Effector memory CD4-positive, alpha-beta T cell (primary cell): ENCODE measurements around the gene ZFHX3.

Experiments used
- DNase-seq, 3 donors: peaks; one replicate each; pipeline ENCODE4 v3.0.0-alpha.2; 2020
- H3K27ac ChIP-seq: 2 replicates; pipeline ENCODE4 v1.7.0; 2013; ENCODE audit warnings: mild to moderate bottlenecking, low read length, moderate library complexity; ENCODE audit not compliant: insufficient read depth, poor library complexity, severe bottlenecking
- H3K27me3 ChIP-seq: replicated peaks from 2 replicates; pipeline ENCODE4 v1.7.0; 2013; ENCODE audit warnings: mild to moderate bottlenecking, low read length; ENCODE audit not compliant: insufficient read depth, control insufficient read depth, poor library complexity, severe bottlenecking
- H3K36me3 ChIP-seq: 2 replicates; pipeline ENCODE4 v1.7.0; 2013; ENCODE audit warnings: mild to moderate bottlenecking, low read length, moderate library complexity; ENCODE audit not compliant: control insufficient read depth, insufficient read depth
- H3K4me1 ChIP-seq: 2 replicates; pipeline ENCODE4 v1.7.0; 2013; ENCODE audit warnings: low read length, mild to moderate bottlenecking; ENCODE audit not compliant: control insufficient read depth, insufficient read depth, poor library complexity, severe bottlenecking
- H3K4me3 ChIP-seq: 2 replicates; pipeline ENCODE4 v1.7.0; 2013; ENCODE audit warnings: low read length, low read depth, mild to moderate bottlenecking; ENCODE audit not compliant: insufficient read depth, poor library complexity, severe bottlenecking
- H3K9me3 ChIP-seq: 2 replicates; pipeline ENCODE4 v1.7.0; 2013; ENCODE audit warnings: mild to moderate bottlenecking, low read length, moderate library complexity; ENCODE audit not compliant: control insufficient read depth

Gene ZFHX3

DNA sequence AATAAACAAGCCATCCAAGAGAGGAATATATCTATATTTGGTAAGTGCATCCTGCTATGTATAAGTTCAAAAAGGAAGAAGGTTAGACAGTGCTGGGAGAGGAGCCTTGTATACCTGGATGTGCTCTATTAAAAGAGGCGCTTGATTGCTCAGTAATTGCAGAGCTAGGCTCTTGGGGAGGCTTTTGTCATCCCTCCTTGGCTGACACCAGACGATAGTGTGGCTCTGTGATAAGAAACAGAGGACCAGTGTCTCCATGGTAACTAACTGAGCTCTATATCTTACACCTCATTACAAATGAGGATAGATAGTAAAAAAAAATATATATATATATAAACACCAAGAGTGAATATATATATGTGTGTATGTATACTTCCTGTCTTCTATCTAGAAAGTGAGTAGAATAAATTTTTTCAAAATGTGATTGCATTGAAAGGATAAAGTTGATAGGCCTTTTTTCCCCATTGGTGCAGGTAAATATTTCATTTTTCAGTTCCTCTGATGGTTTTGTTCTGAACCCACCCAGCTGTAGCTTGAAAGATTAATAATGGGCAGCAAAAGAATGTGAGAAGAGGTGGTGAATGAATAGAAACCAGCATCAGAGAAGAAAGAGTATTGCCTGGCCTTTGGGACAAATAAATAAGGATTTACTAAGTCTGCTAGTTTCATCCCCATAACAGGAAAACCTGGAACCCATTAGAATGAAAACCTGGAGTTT is 303.7 kb downstream of the ZFHX3 start:
- Histone ChIP-seq H3K27me3 (no peaks in the 10 kb centered on the region), H3K4me1 (no peaks in the 10 kb centered on the region), H3K9me3 (no peaks in the 10 kb centered on the region), H3K4me3 (no peak overlapping the region), H3K36me3 (no peaks in the 10 kb centered on the region), H3K27ac (no peak overlapping the region)
- DNase-seq: no peak

- Histone ChIP-seq H3K4me1 (no peaks in the 10 kb centered on the region), H3K36me3 (no peaks in the 10 kb centered on the region), H3K4me3 (no peak overlapping the region), H3K27ac (no peak overlapping the region), H3K27me3 (no peaks in the 10 kb centered on the region), H3K9me3 (no peaks in the 10 kb centered on the region)
- DNase-seq: no peak
These were observed 304.7 kb downstream of the ZFHX3 start for GRCh38 chr16:72743011-72743761.

DNA sequence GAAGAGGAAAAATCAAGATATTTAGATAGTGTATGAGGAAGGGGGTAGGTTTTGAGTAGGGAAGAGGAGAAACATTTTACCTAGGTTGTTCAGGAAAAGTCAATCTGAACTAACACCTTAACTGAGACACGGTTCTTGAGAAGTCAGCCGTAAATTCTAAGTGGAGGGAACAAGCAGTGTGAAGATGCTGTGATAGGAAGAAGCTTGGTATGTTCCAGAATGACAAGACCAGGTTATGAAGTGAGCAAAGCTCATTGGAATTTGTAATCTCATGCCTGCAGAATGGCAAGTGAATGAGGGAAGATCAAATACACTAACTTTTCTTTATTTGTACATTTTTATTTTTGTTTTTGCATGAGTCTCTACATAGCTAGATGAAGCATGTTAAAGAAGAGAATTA is 307.6 kb downstream of the ZFHX3 start:
- Histone ChIP-seq H3K4me1 (no peaks in the 10 kb centered on the region), H3K27ac (no peak overlapping the region), H3K27me3 (no peaks in the 10 kb centered on the region), H3K4me3 (no peak overlapping the region), H3K9me3 (no peaks in the 10 kb centered on the region), H3K36me3 (no peaks in the 10 kb centered on the region)
- DNase-seq: no peak

DNA sequence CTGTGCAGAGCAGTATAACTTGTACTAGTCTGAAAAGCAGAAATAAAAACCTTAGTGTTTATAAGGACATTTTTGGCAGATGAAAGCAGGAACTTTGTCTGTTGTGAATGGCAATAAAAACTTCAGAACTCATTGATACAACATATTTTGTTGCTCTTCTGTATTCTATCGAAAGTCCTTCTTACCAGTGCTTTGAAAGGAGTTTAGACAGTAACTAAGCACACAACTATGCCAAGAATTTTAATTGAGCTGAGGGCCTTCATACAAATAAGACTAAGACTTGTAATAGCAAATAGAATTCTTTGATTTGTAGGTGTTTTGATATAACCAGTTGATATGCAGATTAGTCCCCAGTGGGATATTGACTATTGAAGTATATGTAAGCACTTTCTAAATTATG is 308.4 kb downstream of the ZFHX3 start:
- H3K4me1 ChIP-seq: no peaks in the 10 kb centered on the region
- H3K4me3 ChIP-seq: no peak overlapping the region
- H3K27me3 ChIP-seq: no peaks in the 10 kb centered on the region
- no peaks in the 10 kb centered on the region for H3K9me3 ChIP-seq
- H3K27ac ChIP-seq: no peak overlapping the region
- H3K36me3 ChIP-seq: no peaks in the 10 kb centered on the region
- DNase-seq: no peak

DNA sequence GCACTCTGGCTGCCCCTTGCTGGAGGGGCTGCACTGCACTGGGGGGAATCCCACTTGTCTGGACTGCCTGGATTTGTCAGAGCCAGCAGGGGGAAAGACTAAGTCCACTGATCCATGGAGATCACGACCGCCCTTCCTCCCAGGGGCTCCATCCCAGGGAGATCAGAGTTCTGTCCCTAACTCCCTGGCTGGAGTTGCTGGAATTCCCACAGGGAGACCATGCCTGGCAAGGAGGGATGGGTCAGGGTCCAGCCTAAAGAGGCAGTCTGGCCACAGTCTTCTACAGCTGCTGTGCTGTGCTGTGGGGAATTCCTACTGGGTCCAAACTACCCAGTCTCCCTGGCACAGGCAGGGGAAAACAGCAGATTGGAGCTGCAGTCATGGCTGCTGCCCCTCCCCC is 311.9 kb downstream of the ZFHX3 start:
- H3K36me3 ChIP-seq: no peaks in the 10 kb centered on the region
- DNase-seq: no peak

More for the DNA sequence above, 311.9 kb downstream of the ZFHX3 start:
- Histone ChIP-seq H3K4me1 (no peaks in the 10 kb centered on the region), H3K4me3 (no peak overlapping the region), H3K27ac (no peak overlapping the region), H3K27me3 (no peaks in the 10 kb centered on the region), H3K9me3 (no peaks in the 10 kb centered on the region)
